Measurements from ENCODE around the gene WSCD2. TPM values are rescaled to one million over a fixed set of nuclear protein-coding genes. Genes with fewer than 3 reads are reported as not detected.

WSCD2 gene
- total RNA-seq, 1 experiment from 2014 or later, result not detected

GRCh38 chr12:108234158-108234557 is 105.1 kb downstream of the WSCD2 start:
- Mint-ChIP-seq H3K27ac (ENCODE audit: unreplicated experiment) (no peak overlapping the region), H3K9me3 (ENCODE audit: unreplicated experiment) (no peaks in the 10 kb centered on the region), H3K4me1 (ENCODE audit: low read depth, unreplicated experiment) (no peaks in the 10 kb centered on the region), H3K36me3 (ENCODE audit: insufficient read depth, unreplicated experiment) (no peaks in the 10 kb centered on the region), H3K27me3 (ENCODE audit: insufficient read depth, unreplicated experiment) (peaks cover 18% of the 10 kb centered on the region), H3K4me3 (ENCODE audit: unreplicated experiment) (no peak overlapping the region)
- H3K36me3 ChIP-seq (ENCODE audit: control insufficient read depth, insufficient read depth, low read length), result no peaks in the 10 kb centered on the region
- ChIA-PET CTCF (interaction anchor here (0.6 kb wide), 1 partner anchor 16 kb away, joined by 3 read pairs; no protein-coding TSS in a partner anchor), POLR2A (no interaction called here)
- intact Hi-C loops (cut with micrococcal nuclease; ENCODE audit: unreplicated experiment), result no loop called here
- no peaks in the 10 kb centered on the region for H3K9me3 ChIP-seq
- H3K4me1 ChIP-seq, result no peaks in the 10 kb centered on the region
- H3K27me3 ChIP-seq (replicated peaks; ENCODE audit: control insufficient read depth, insufficient read depth, low read length), result no peaks in the 10 kb centered on the region
- no peak overlapping the region for H3K4me3 ChIP-seq (ENCODE audit: low read depth, low read length)
- TF ChIP-seq CTCF (IDR thresholded peaks at IDR 0.05; ENCODE audit: insufficient read depth in 1 of 2, low read depth in 1 of 2, low read length in 1 of 2, severe bottlenecking in 1 of 2, unreplicated experiment in 1 of 2), result no peak
- no peak for DNase-seq
- no TSS peak for BruUV-seq (replicated peaks)

GRCh38 chr12:108235197-108235984 is 106.3 kb downstream of the WSCD2 start:
- Mint-ChIP-seq H3K4me1 (ENCODE audit: low read depth, unreplicated experiment) (no peaks in the 10 kb centered on the region), H3K9me3 (ENCODE audit: unreplicated experiment) (no peaks in the 10 kb centered on the region), H3K4me3 (ENCODE audit: unreplicated experiment) (no peak overlapping the region), H3K36me3 (ENCODE audit: insufficient read depth, unreplicated experiment) (no peaks in the 10 kb centered on the region), H3K27me3 (ENCODE audit: insufficient read depth, unreplicated experiment) (peaks cover 16% of the 10 kb centered on the region), H3K27ac (ENCODE audit: unreplicated experiment) (no peak overlapping the region)
- TF ChIP-seq CTCF (IDR thresholded peaks at IDR 0.05; ENCODE audit: insufficient read depth in 1 of 2, low read depth in 1 of 2, low read length in 1 of 2, severe bottlenecking in 1 of 2, unreplicated experiment in 1 of 2), result no peak
- no TSS peak for BruUV-seq (replicated peaks)
- Histone ChIP-seq H3K4me3 (ENCODE audit: low read depth, low read length) (no peak overlapping the region), H3K27me3 (replicated peaks; ENCODE audit: control insufficient read depth, insufficient read depth, low read length) (no peaks in the 10 kb centered on the region), H3K36me3 (ENCODE audit: control insufficient read depth, insufficient read depth, low read length) (no peaks in the 10 kb centered on the region), H3K4me1 (no peaks in the 10 kb centered on the region), H3K9me3 (no peaks in the 10 kb centered on the region)
- intact Hi-C loops (cut with micrococcal nuclease; ENCODE audit: unreplicated experiment), result no loop called here
- POLR2A ChIA-PET, result no interaction called here
- DNase-seq, result no peak
- CTCF ChIA-PET, result interaction anchor here (0.6 kb wide), 1 partner anchor 508 kb away, joined by 7 read pairs; no protein-coding TSS in a partner anchor

DNA sequence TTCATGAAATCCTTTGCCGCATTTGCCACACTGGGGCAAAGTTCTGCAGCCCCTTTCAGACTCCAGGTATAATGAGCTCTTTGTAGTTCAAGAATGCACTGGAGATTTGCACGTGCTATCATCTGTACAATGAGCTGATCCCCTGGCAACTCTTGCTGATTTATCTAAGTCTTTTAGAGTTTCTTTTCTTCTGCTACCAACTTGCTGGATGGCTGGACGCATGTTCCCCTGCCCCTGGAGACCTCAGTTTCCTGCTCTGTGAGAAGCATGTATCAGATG is 106.8 kb downstream of the WSCD2 start:
- no peaks in the 10 kb centered on the region for H3K9me3 ChIP-seq
- H3K4me3 Mint-ChIP-seq (ENCODE audit: unreplicated experiment), result no peak overlapping the region
- H3K27me3 ChIP-seq (replicated peaks; ENCODE audit: control insufficient read depth, insufficient read depth, low read length), result no peaks in the 10 kb centered on the region
- no peak for DNase-seq
- no peaks in the 10 kb centered on the region for H3K4me1 Mint-ChIP-seq (ENCODE audit: low read depth, unreplicated experiment)
- no peaks in the 10 kb centered on the region for H3K36me3 Mint-ChIP-seq (ENCODE audit: insufficient read depth, unreplicated experiment)
- no peaks in the 10 kb centered on the region for H3K36me3 ChIP-seq (ENCODE audit: control insufficient read depth, insufficient read depth, low read length)
- H3K27me3 Mint-ChIP-seq (ENCODE audit: insufficient read depth, unreplicated experiment), result peaks cover 12% of the 10 kb centered on the region
- no peaks in the 10 kb centered on the region for H3K4me1 ChIP-seq
- intact Hi-C loops (cut with micrococcal nuclease; ENCODE audit: unreplicated experiment), result no loop called here
- BruUV-seq (replicated peaks), result no TSS peak
- CTCF ChIA-PET, result interaction anchor here (0.6 kb wide), 1 partner anchor 508 kb away, joined by 7 read pairs; no protein-coding TSS in a partner anchor
- H3K4me3 ChIP-seq (ENCODE audit: low read depth, low read length), result no peak overlapping the region
- H3K27ac Mint-ChIP-seq (ENCODE audit: unreplicated experiment), result no peak overlapping the region
- POLR2A ChIA-PET, result no interaction called here
- no peak for TF ChIP-seq CTCF (IDR thresholded peaks at IDR 0.05; ENCODE audit: insufficient read depth in 1 of 2, low read depth in 1 of 2, low read length in 1 of 2, severe bottlenecking in 1 of 2, unreplicated experiment in 1 of 2)
- no peaks in the 10 kb centered on the region for H3K9me3 Mint-ChIP-seq (ENCODE audit: unreplicated experiment)
